ENCODE data around the gene CHKB.

- no peak for TF ChIP-seq GATA3 (IDR thresholded peaks at IDR 0.05; ENCODE audit: low read depth, low read length)
- no peak for TF ChIP-seq GATA2 (IDR thresholded peaks at IDR 0.05; ENCODE audit: low read depth, low read length)
Measured at GRCh38 chr22:50544078-50544745, 38.4 kb downstream of the CHKB start.
